HepG2 (cell line): ENCODE results near the gene UPK1A. TPM values are rescaled to one million over a fixed set of nuclear protein-coding genes. Genes with fewer than 3 reads are reported as not detected.

Experiments used
- HCFC1 ChIP-seq: fragments of 150-350 bp; IDR thresholded peaks from 2 replicates; pipeline ENCODE4 v1.6.1; 2014; ENCODE audit warnings: low read depth, low read length
- HMGXB4 ChIP-seq, 2 experiments: sonication (generic) in 1 of 2; formaldehyde crosslinking in 1 of 2; IDR thresholded peaks; 2 replicates each; pipeline versions ENCODE4 v1.4.0 to v1.6.1; 2018 to 2020; ENCODE audit warnings: missing genetic modification reagents in 2 of 2, borderline replicate concordance in 1 of 2, low read depth in 1 of 2, mild to moderate bottlenecking in 1 of 2, missing biosample characterization in 1 of 2
- JARID2 ChIP-seq: sonication (generic); formaldehyde crosslinking; IDR thresholded peaks from 2 replicates; pipeline ENCODE4 v1.8.1; 2023; ENCODE audit warnings: missing genetic modification reagents, inconsistent platforms; ENCODE audit not compliant: insufficient replicate concordance
- NFE2L1 ChIP-seq: sonication (generic); formaldehyde crosslinking; IDR thresholded peaks from 2 replicates; pipeline ENCODE4 v1.4.0; 2020; ENCODE audit warnings: missing genetic modification reagents, mild to moderate bottlenecking, borderline replicate concordance
- NR2C2 ChIP-seq: sonication (generic); formaldehyde crosslinking; IDR thresholded peaks from 2 replicates; pipeline ENCODE4 v1.4.0; 2020; ENCODE audit warnings: missing genetic modification reagents, mild to moderate bottlenecking, moderate library complexity, borderline replicate concordance
- PHF20 ChIP-seq: sonication (generic); formaldehyde crosslinking; IDR thresholded peaks from 2 replicates; pipeline ENCODE4 v1.5.0; 2020; ENCODE audit warnings: mild to moderate bottlenecking, missing genetic modification reagents
- PPARG ChIP-seq: conservative IDR thresholded peaks from 2 replicates; pipeline ENCODE4 v1.6.1; 2016; ENCODE audit warnings: missing biosample characterization, missing genetic modification reagents
- SETDB1 ChIP-seq: sonication (generic); formaldehyde crosslinking; IDR thresholded peaks from 2 replicates; pipeline ENCODE4 v1.5.1; 2020; ENCODE audit warnings: missing genetic modification reagents, mild to moderate bottlenecking, borderline replicate concordance
- SIN3A ChIP-seq: IDR thresholded peaks from 2 replicates; pipeline ENCODE4 v1.6.1; 2011; ENCODE audit warnings: low read depth, mild to moderate bottlenecking, control low read depth, low read length, borderline replicate concordance
- SP4 ChIP-seq: sonication (generic); formaldehyde crosslinking; IDR thresholded peaks from 2 replicates; pipeline ENCODE4 v1.8.1; 2023; ENCODE audit warnings: mild to moderate bottlenecking, missing genetic modification reagents
- TP53 ChIP-seq: sonication (generic); formaldehyde crosslinking; conservative IDR thresholded peaks from 2 replicates; pipeline ENCODE4 v1.4.0; 2020; ENCODE audit warnings: missing genetic modification reagents
- ZNF607 ChIP-seq: sonication (generic); formaldehyde crosslinking; IDR thresholded peaks from 2 replicates; pipeline ENCODE4 v1.5.1; 2020; ENCODE audit warnings: missing genetic modification reagents, mild to moderate bottlenecking, borderline replicate concordance
- polyA plus RNA-seq, 8 experiments: library from polyadenylated mRNA; depleted of rRNA in 3 of 8; stranded (reverse) in 7 of 8; unstranded in 1 of 8; fragments of >200 nt; fragmentation: Illumina TruSeq in 4 of 8; extraction: Trizol in 4 of 8; gene quantifications; 2 replicates each; pipeline versions ENCODE4 v1.2.1 to v1.2.3, GENCODE V29; 2011 to 2016; ENCODE audit warnings: low read depth in 4 of 8, missing spikeins in 1 of 8, mixed read lengths in 1 of 8; ENCODE audit not compliant: insufficient read depth in 1 of 8
- total RNA-seq, 5 experiments: library from RNA; depleted of rRNA; stranded (reverse); fragments of >200 nt; fragmentation: Illumina TruSeq; extraction: Trizol; gene quantifications; 2 replicates each; pipeline ENCODE4 v1.2.3, GENCODE V29; 2016; ENCODE audit warnings: low read depth in 1 of 5
- TF ChIP-seq, protein P1 (sequence below): sonication (generic); formaldehyde crosslinking; IDR thresholded peaks from 2 replicates; pipeline ENCODE4 v1.5.0; 2020; ENCODE audit warnings: missing genetic modification reagents
- TF ChIP-seq, protein P2 (sequence below): IDR thresholded peaks from 2 replicates; pipeline ENCODE4 v1.6.1; 2016; ENCODE audit warnings: low read depth, missing genetic modification reagents, missing compliant biosample characterization
- TF ChIP-seq, protein P3 (sequence below): sonication (generic); formaldehyde crosslinking; conservative IDR thresholded peaks from 2 replicates; pipeline ENCODE4 v1.4.0; 2020; ENCODE audit warnings: missing genetic modification reagents

Gene UPK1A
- total and polyA plus RNA-seq, 2 of the 13 experiments (the other 11 are each of a cell fraction or from before 2014, with no cell fraction given) = 2.9 TPM; not detected in 1

DNA sequence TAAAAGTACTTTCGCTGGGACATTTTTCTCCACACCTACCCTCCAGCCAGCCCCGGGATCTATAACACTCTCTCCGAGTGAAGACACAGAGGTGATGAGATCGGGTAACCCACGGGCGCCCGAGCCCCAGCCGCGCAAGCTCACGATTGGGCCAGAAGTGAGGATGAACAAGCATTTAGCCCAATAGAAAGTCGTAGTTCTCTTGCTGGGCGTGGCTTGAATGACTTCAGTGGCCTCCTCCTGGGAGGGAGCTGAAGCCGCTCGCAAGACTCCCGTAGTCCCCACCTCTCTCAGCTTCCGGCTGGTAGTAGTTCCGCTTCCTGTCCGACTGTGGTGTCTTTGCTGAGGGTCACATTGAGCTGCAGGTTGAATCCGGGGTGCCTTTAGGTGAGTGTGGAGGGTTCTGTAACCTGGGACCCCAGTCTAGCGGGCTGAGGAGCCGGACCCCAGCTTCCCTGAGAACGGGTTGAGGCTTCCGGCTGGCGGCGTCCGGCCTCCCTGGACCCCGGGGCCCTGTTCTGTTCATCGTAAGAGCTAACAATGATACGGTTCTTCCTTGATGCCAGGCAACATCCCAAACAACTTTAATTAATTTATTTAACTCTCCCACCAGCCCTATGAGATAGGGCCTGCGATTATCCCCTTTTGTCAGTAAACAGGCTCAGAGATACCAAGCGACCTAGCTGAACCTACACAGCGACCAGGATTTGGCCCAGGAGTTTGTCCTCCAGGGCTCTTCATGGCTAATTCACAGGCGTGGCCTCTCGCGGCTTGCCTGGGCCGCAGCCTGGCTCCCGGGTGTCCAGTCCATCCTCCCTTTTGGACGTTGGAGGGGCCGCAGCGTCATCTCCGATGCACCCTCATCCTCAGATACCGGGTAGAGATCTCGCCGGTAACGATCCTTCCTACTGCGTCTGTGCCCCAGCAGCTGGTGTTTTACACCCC is 18.0 kb upstream of the UPK1A start, which contains the start of gene COX6B1 (continued):
- TF ChIP-seq, protein P1, sequence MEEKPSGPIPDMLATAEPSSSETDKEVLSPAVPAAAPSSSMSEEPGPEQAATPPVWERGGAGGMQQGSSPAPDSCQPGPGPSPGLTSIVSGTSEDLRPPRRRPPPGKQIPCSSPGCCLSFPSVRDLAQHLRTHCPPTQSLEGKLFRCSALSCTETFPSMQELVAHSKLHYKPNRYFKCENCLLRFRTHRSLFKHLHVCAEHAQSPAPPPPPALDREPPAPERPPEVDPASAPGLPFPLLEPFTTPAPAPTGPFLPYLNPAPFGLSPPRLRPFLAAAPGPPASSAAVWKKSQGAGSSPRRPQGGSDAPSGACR (CRISPR knock-in tag) = 0 out of 2 replicates have a peak, but pooled peaks have one; percentile 45
- TF ChIP-seq HCFC1 = no peak
- TF ChIP-seq PHF20 = peak; percentile 76
- no peak for TF ChIP-seq JARID2 (CRISPR knock-in tag)
- TF ChIP-seq, protein P2, sequence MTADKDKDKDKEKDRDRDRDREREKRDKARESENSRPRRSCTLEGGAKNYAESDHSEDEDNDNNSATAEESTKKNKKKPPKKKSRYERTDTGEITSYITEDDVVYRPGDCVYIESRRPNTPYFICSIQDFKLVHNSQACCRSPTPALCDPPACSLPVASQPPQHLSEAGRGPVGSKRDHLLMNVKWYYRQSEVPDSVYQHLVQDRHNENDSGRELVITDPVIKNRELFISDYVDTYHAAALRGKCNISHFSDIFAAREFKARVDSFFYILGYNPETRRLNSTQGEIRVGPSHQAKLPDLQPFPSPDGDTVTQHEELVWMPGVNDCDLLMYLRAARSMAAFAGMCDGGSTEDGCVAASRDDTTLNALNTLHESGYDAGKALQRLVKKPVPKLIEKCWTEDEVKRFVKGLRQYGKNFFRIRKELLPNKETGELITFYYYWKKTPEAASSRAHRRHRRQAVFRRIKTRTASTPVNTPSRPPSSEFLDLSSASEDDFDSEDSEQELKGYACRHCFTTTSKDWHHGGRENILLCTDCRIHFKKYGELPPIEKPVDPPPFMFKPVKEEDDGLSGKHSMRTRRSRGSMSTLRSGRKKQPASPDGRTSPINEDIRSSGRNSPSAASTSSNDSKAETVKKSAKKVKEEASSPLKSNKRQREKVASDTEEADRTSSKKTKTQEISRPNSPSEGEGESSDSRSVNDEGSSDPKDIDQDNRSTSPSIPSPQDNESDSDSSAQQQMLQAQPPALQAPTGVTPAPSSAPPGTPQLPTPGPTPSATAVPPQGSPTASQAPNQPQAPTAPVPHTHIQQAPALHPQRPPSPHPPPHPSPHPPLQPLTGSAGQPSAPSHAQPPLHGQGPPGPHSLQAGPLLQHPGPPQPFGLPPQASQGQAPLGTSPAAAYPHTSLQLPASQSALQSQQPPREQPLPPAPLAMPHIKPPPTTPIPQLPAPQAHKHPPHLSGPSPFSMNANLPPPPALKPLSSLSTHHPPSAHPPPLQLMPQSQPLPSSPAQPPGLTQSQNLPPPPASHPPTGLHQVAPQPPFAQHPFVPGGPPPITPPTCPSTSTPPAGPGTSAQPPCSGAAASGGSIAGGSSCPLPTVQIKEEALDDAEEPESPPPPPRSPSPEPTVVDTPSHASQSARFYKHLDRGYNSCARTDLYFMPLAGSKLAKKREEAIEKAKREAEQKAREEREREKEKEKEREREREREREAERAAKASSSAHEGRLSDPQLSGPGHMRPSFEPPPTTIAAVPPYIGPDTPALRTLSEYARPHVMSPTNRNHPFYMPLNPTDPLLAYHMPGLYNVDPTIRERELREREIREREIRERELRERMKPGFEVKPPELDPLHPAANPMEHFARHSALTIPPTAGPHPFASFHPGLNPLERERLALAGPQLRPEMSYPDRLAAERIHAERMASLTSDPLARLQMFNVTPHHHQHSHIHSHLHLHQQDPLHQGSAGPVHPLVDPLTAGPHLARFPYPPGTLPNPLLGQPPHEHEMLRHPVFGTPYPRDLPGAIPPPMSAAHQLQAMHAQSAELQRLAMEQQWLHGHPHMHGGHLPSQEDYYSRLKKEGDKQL (CRISPR knock-in tag) = no peak
- peak; percentile 83 for TF ChIP-seq SIN3A
- no peak for TF ChIP-seq ZNF607 (CRISPR knock-in tag)
- TF ChIP-seq NR2C2 (CRISPR knock-in tag) = peak; percentile 59; the same call in 1 of the 2 replicates
- no peak for TF ChIP-seq SETDB1
- TF ChIP-seq SP4 = peak; percentile 94
- no peak for TF ChIP-seq NFE2L1 (CRISPR knock-in tag)
- peak in 1 of 2 experiments; percentile 35; a peak in 1 of 4 replicates for TF ChIP-seq HMGXB4 (CRISPR knock-in tag; IDR thresholded peaks at IDR 0.05; ENCODE audit: borderline replicate concordance in 1 of 2, low read depth in 1 of 2)
- no peak for TF ChIP-seq PPARG (CRISPR knock-in tag)
- TF ChIP-seq, protein P3, sequence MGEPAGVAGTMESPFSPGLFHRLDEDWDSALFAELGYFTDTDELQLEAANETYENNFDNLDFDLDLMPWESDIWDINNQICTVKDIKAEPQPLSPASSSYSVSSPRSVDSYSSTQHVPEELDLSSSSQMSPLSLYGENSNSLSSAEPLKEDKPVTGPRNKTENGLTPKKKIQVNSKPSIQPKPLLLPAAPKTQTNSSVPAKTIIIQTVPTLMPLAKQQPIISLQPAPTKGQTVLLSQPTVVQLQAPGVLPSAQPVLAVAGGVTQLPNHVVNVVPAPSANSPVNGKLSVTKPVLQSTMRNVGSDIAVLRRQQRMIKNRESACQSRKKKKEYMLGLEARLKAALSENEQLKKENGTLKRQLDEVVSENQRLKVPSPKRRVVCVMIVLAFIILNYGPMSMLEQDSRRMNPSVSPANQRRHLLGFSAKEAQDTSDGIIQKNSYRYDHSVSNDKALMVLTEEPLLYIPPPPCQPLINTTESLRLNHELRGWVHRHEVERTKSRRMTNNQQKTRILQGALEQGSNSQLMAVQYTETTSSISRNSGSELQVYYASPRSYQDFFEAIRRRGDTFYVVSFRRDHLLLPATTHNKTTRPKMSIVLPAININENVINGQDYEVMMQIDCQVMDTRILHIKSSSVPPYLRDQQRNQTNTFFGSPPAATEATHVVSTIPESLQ = no peak
- TF ChIP-seq TP53 (CRISPR knock-in tag) = no peak
